Choroid plexus epithelial cell (primary cell): ENCODE results near the gene GCHFR.

ENCODE experiments used
- DNase-seq: peaks from one replicate; pipeline ENCODE4 v3.0.0-alpha.2; 2010; ENCODE audit warnings: low read depth
- H3K4me3 ChIP-seq: 2 replicates; pipeline ENCODE4 v1.5.1; 2011; ENCODE audit warnings: low read depth, mild to moderate bottlenecking, control low read depth, low read length, moderate library complexity
- CTCF ChIP-seq: conservative IDR thresholded peaks from 2 replicates; pipeline ENCODE4 v1.5.1; 2011; ENCODE audit warnings: low read depth, mild to moderate bottlenecking, control low read depth, inconsistent platforms, low read length, moderate library complexity

GCHFR gene

DNA sequence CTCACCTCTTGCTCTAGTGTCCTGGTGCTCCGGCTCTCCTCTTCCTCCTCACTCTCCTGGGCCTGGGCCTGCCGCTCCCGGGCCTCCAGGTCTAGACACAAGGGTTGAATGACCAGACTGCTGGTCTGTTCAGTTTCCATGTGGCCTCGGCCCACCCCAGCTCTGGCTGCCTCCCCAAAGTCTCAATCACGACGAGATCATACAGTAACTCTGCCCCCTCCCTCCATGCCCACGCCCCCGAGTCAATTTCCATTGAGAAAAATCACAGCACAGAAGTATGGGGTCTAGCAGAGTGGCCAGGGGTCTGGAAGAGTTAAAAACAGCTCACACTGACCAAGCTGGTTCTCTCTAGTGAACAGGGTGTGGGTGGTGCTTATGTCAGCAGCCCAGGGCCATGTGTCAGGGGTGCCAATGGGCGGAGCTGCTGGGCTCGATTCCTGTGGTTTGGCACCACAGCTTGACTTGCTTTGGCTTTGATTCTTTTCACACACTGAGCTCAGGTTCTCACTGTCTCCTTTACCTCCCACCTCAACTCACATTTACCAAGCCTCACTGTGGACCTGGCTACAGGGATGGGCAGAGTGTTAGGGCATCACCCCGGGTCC lies 12.8 kb downstream of the GCHFR start:
- H3K4me3 ChIP-seq = no peak overlapping the region
- peak; percentile 39 for DNase-seq
- TF ChIP-seq CTCF = no peak

GRCh38 chr15:40782609-40783227 lies 18.9 kb downstream of the GCHFR start:
- H3K4me3 ChIP-seq = no peak overlapping the region
- DNase-seq = peak; percentile 25
- TF ChIP-seq CTCF = peak; percentile 58

GRCh38 chr15:40785164-40785563 lies 21.3 kb downstream of the GCHFR start:
- peak; percentile 38 for TF ChIP-seq CTCF
- H3K4me3 ChIP-seq = no peak overlapping the region
- DNase-seq = peak; percentile 39

- H3K4me3 ChIP-seq = no peak overlapping the region
- no peak for TF ChIP-seq CTCF
- DNase-seq = peak; percentile 30
These were observed 21.9 kb downstream of the GCHFR start for GRCh38 chr15:40785814-40786213.

DNA sequence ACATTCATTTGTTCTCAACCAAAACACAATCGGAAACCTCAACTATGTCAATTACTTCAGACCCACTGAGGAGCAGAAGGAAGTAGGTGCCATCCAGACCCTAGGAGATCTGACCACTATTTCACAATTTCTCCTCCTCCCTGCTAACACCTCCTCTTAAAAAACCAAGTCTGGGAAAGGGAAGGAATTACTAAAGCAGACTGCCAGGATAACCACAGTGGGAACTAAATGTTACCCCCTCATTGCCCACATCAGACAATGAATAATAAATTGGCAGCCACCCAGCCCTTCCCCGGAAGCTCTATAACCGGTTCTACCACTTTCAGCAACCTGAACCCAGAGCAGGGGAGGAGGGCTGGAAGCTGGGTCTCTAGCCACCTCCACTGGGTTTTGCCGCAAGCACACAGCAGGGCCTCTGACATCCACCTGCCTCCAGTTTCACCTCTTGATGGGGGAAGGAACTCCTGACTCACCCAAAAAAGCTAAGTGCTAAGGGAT lies 23.5 kb downstream of the GCHFR start:
- TF ChIP-seq CTCF = no peak
- H3K4me3 ChIP-seq = no peak overlapping the region
- peak; percentile 71 for DNase-seq

DNA sequence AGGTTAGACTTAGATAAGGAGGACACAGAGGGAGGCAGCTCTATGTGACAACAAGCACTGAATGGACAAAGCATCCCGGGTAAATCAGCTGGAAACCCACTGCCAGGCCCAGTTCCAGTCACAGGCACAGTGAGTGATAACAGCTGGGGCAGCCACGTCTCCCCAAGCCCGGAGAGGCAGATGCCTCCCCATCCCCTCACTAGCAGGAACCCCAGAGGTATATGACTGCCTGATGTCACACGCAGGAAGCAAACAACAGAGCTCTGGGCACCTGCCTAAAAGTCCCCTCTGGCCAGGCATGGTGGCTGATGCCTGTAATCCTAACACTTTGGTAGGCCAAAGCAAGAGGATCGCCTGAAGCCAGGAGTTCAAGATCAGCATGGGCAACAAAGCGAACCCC lies 24.1 kb downstream of the GCHFR start:
- no peak for DNase-seq
- no peak for TF ChIP-seq CTCF
- H3K4me3 ChIP-seq = no peak overlapping the region

GRCh38 chr15:40789119-40789518 lies 25.3 kb downstream of the GCHFR start:
- no peak for TF ChIP-seq CTCF
- H3K4me3 ChIP-seq = no peak overlapping the region
- DNase-seq = no peak
